Neuronal stem cell (in vitro differentiated cells): ENCODE results near the gene SLC35B1.

ENCODE experiments used
- DNase-seq: peaks from one replicate; pipeline ENCODE4 v3.0.0-alpha.2; 2013; ENCODE audit warnings: low spot score
- H2AFZ ChIP-seq: one replicate; pipeline ENCODE4 v1.6.1; 2013; ENCODE audit warnings: mild to moderate bottlenecking, low read length, inconsistent platforms
- H2AK5ac ChIP-seq: 2 replicates; pipeline ENCODE4 v1.6.1; 2013; ENCODE audit warnings: low read depth, mild to moderate bottlenecking, inconsistent platforms, low read length, moderate library complexity, mixed read lengths
- H2BK120ac ChIP-seq: 2 replicates; pipeline ENCODE4 v1.6.1; 2013; ENCODE audit warnings: low read depth, mild to moderate bottlenecking, inconsistent platforms, low read length, moderate library complexity, mixed read lengths
- H2BK12ac ChIP-seq: one replicate; pipeline ENCODE4 v1.6.1; 2013; ENCODE audit warnings: low read length, inconsistent platforms
- H2BK15ac ChIP-seq: 2 replicates; pipeline ENCODE4 v1.6.1; 2013; ENCODE audit warnings: mild to moderate bottlenecking, low read length, inconsistent platforms, mixed read lengths
- H2BK5ac ChIP-seq: one replicate; pipeline ENCODE4 v1.6.1; 2013; ENCODE audit warnings: inconsistent platforms, mild to moderate bottlenecking, low read length, moderate library complexity
- H3K14ac ChIP-seq: one replicate; pipeline ENCODE4 v1.6.1; 2013; ENCODE audit warnings: low read length, inconsistent platforms
- H3K18ac ChIP-seq: 2 replicates; pipeline ENCODE4 v1.6.1; 2013; ENCODE audit warnings: low read length, inconsistent platforms
- H3K23ac ChIP-seq: 2 replicates; pipeline ENCODE4 v1.6.1; 2013; ENCODE audit warnings: low read depth, mild to moderate bottlenecking, mixed read lengths, low read length, inconsistent platforms; ENCODE audit not compliant: poor library complexity
- H3K27ac ChIP-seq: replicated peaks from 3 replicates; pipeline ENCODE4 v1.5.1; 2013; ENCODE audit warnings: low read length, inconsistent platforms
- H3K27me3 ChIP-seq, 3 experiments: 2 replicates each; pipeline ENCODE4 v1.6.1; 2013; ENCODE audit warnings: low read length in 3 of 3, mild to moderate bottlenecking in 2 of 3, inconsistent platforms in 1 of 3, low read depth in 1 of 3, mixed read lengths in 1 of 3, moderate library complexity in 1 of 3; ENCODE audit not compliant: control insufficient read depth in 3 of 3, insufficient read depth in 3 of 3
- H3K36me3 ChIP-seq, 2 donors: replicated peaks in 1 of 2; 2 replicates each; pipeline ENCODE4 v1.6.1; 2013; ENCODE audit warnings: low read length in 2 of 2; ENCODE audit not compliant: control insufficient read depth in 2 of 2, insufficient read depth in 2 of 2
- H3K4ac ChIP-seq: 2 replicates; pipeline ENCODE4 v1.6.1; 2013; ENCODE audit warnings: inconsistent platforms, mild to moderate bottlenecking, low read length, moderate library complexity
- H3K4me1 ChIP-seq, 2 donors: 1 replicate in 1 of 2; 2 replicates in 1 of 2; pipeline ENCODE4 v1.6.1; 2013; ENCODE audit warnings: low read length in 2 of 2, low read depth in 1 of 2; ENCODE audit not compliant: control insufficient read depth in 2 of 2, insufficient read depth in 1 of 2
- H3K4me2 ChIP-seq: one replicate; pipeline ENCODE4 v1.6.1; 2013; ENCODE audit warnings: mild to moderate bottlenecking, low read length, inconsistent platforms; ENCODE audit not compliant: insufficient read depth, poor library complexity, severe bottlenecking
- H3K4me3 ChIP-seq, 2 donors: 2 replicates each; pipeline ENCODE4 v1.5.1; 2013; ENCODE audit warnings: low read length in 2 of 2, mild to moderate bottlenecking in 2 of 2, inconsistent platforms in 1 of 2, moderate library complexity in 1 of 2
- H3K79me1 ChIP-seq: one replicate; pipeline ENCODE4 v1.6.1; 2013; ENCODE audit warnings: low read depth, mild to moderate bottlenecking, inconsistent platforms, low read length, moderate library complexity
- H3K9ac ChIP-seq: one replicate; pipeline ENCODE4 v1.6.1; 2013; ENCODE audit warnings: mild to moderate bottlenecking, low read depth, low read length, inconsistent platforms; ENCODE audit not compliant: poor library complexity
- H3K9me3 ChIP-seq, 2 donors: replicated peaks in 1 of 2; 2 replicates each; pipeline versions ENCODE3 to v1.6.1; 2013; ENCODE audit warnings: low read length in 2 of 2, mild to moderate bottlenecking in 2 of 2, inconsistent platforms in 1 of 2, low read depth in 1 of 2, mixed read lengths in 1 of 2, moderate library complexity in 1 of 2; ENCODE audit not compliant: control insufficient read depth in 2 of 2, insufficient read depth in 1 of 2
- H4K8ac ChIP-seq: one replicate; pipeline ENCODE4 v1.6.1; 2013; ENCODE audit warnings: low read depth, mild to moderate bottlenecking, inconsistent platforms, low read length, moderate library complexity
- H4K91ac ChIP-seq: one replicate; pipeline ENCODE4 v1.6.1; 2013; ENCODE audit warnings: low read length, low read depth, mild to moderate bottlenecking, inconsistent platforms; ENCODE audit not compliant: poor library complexity
- WGBS, 2 donors: extraction: QIAGEN DNeasy Blood & Tissue Kit; methylation state at CpG; one replicate each; pipeline ENCODE4 v1.1.7; 2013; ENCODE audit warnings: missing lambda C conversion rate in 2 of 2, mixed read lengths in 1 of 2; ENCODE audit not compliant: insufficient read length in 2 of 2, insufficient replicate concordance in 1 of 2; ENCODE audit errors: extremely low coverage in 2 of 2; 5-methylcytosine and 5-hydroxymethylcytosine counted together

The SLC35B1 gene

GRCh38 chr17:49667854-49668253 is 39.9 kb downstream of the SLC35B1 start:
- Histone ChIP-seq H3K9me3 (no peaks in the 10 kb centered on the region), H2AK5ac (no peak overlapping the region), H3K79me1 (peaks cover 4% of the 10 kb centered on the region), H3K23ac (no peak overlapping the region), H3K4ac (no peak overlapping the region), H3K27me3 (no peaks in the 10 kb centered on the region), H2BK5ac (no peak overlapping the region), H3K36me3 (peaks cover 2 to 27% of the 10 kb centered on the region in 2 donors), H4K8ac (no peak overlapping the region), H3K18ac (no peak overlapping the region), H2BK12ac (no peak overlapping the region), H2AFZ (no peak overlapping the region), H3K4me3 (no peak overlapping the region), H2BK15ac (no peak overlapping the region), H3K9ac (no peak overlapping the region), H3K4me1 (no peaks in the 10 kb centered on the region), H3K27ac (no peak overlapping the region), H4K91ac (no peak overlapping the region), H3K14ac (no peak overlapping the region), H2BK120ac (no peak overlapping the region), H3K4me2 (no peak overlapping the region)
- no CpG with 5 or more reads among the region's 2 CpGs for WGBS, 2 donors
- no peak for DNase-seq

GRCh38 chr17:49664706-49665211 is 43.0 kb downstream of the SLC35B1 start:
- no peak overlapping the region for H3K9ac ChIP-seq
- no CpG with 5 or more reads among the region's 3 CpGs for WGBS, 2 donors
- H2BK15ac ChIP-seq: no peak overlapping the region
- no peak overlapping the region for H3K4me3 ChIP-seq
- no peak overlapping the region for H2BK5ac ChIP-seq
- no peak overlapping the region for H2BK120ac ChIP-seq
- no peak overlapping the region for H3K14ac ChIP-seq
- H3K79me1 ChIP-seq: peaks cover 4% of the 10 kb centered on the region
- H2AK5ac ChIP-seq: no peak overlapping the region
- H4K8ac ChIP-seq: no peak overlapping the region
- H3K23ac ChIP-seq: no peak overlapping the region
- H3K36me3 ChIP-seq: peaks cover 2 to 26% of the 10 kb centered on the region in 2 donors
- H3K9me3 ChIP-seq: no peaks in the 10 kb centered on the region
- H3K27ac ChIP-seq: no peak overlapping the region
- H4K91ac ChIP-seq: no peak overlapping the region
- H3K18ac ChIP-seq: no peak overlapping the region
- DNase-seq: no peak
- H3K27me3 ChIP-seq: no peaks in the 10 kb centered on the region
- no peaks in the 10 kb centered on the region for H3K4me1 ChIP-seq
- no peak overlapping the region for H2BK12ac ChIP-seq
- no peak overlapping the region for H3K4ac ChIP-seq
- no peak overlapping the region for H2AFZ ChIP-seq
- H3K4me2 ChIP-seq: no peak overlapping the region

DNA sequence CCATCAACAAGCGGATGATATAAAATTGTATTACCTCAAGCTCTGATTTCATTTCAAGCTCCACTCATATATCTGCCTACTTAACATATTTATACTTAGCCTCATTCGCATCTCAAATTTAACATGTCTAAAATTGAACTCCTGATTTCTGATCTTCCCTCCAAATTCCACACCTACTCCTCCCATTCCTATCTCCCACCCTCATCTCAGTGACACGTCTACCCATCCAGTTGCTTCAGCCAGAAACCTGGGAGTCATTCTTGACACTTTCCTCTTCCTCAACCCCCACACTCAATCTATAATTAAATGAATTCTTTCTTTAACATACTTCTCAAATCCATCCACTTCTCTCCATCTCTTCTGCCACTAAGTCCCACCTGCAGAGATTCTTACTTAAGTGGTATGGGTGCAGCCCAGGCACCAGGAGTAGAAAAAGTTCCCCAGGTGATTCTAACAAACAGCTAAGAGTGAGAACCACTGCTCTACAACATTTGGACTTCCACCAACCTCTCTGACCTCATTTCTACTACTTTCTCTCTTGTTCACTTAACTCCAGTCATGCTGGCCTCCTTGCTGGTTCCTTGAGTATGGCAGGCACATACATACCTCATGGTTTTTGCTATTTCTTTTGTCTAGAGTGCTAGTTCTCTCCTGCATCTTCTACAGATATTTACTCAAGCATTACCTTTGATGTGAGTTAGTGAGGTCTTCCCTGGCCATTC is 47.9 kb downstream of the SLC35B1 start:
- no peaks in the 10 kb centered on the region for H3K27me3 ChIP-seq
- H3K79me1 ChIP-seq: peaks cover 2% of the 10 kb centered on the region
- H3K27ac ChIP-seq: no peak overlapping the region
- H3K36me3 ChIP-seq: peaks cover 0 to 27% of the 10 kb centered on the region in 2 donors
- no peak overlapping the region for H3K4me2 ChIP-seq
- no peak overlapping the region for H2AFZ ChIP-seq
- H2BK120ac ChIP-seq: no peak overlapping the region
- no peak overlapping the region for H2AK5ac ChIP-seq
- H3K4ac ChIP-seq: no peak overlapping the region
- no peak overlapping the region for H3K18ac ChIP-seq
- no peak overlapping the region for H3K23ac ChIP-seq
- no peak overlapping the region for H4K8ac ChIP-seq
- H3K9me3 ChIP-seq: no peaks in the 10 kb centered on the region
- H3K9ac ChIP-seq: no peak overlapping the region
- WGBS, 2 donors: 100% methylated on average over 1 of the region's 3 CpGs; no CpG with 5 or more reads in 1 of the 2 donors
- no peak overlapping the region for H4K91ac ChIP-seq
- H3K4me1 ChIP-seq: no peaks in the 10 kb centered on the region
- no peak overlapping the region for H2BK12ac ChIP-seq
- H3K14ac ChIP-seq: no peak overlapping the region
- no peak overlapping the region for H2BK15ac ChIP-seq
- H3K4me3 ChIP-seq: no peak overlapping the region
- DNase-seq: no peak
- H2BK5ac ChIP-seq: no peak overlapping the region

GRCh38 chr17:49656247-49656646 is 51.5 kb downstream of the SLC35B1 start:
- no peak overlapping the region for H3K4ac ChIP-seq
- H2BK120ac ChIP-seq: no peak overlapping the region
- no peak overlapping the region for H3K4me2 ChIP-seq
- no peak overlapping the region for H4K8ac ChIP-seq
- H3K27ac ChIP-seq: no peak overlapping the region
- H3K23ac ChIP-seq: no peak overlapping the region
- H2AK5ac ChIP-seq: no peak overlapping the region
- H2AFZ ChIP-seq: no peak overlapping the region
- H2BK12ac ChIP-seq: no peak overlapping the region
- no peak overlapping the region for H2BK15ac ChIP-seq
- WGBS, 2 donors: no CpG with 5 or more reads among the region's 1 CpG
- H3K18ac ChIP-seq: no peak overlapping the region
- H3K36me3 ChIP-seq: peaks cover 0 to 9% of the 10 kb centered on the region in 2 donors
- H3K4me3 ChIP-seq: no peak overlapping the region
- H3K14ac ChIP-seq: no peak overlapping the region
- H2BK5ac ChIP-seq: no peak overlapping the region
- no peak overlapping the region for H4K91ac ChIP-seq
- H3K9ac ChIP-seq: no peak overlapping the region
- no peaks in the 10 kb centered on the region for H3K4me1 ChIP-seq
- no peaks in the 10 kb centered on the region for H3K79me1 ChIP-seq
- H3K9me3 ChIP-seq: no peaks in the 10 kb centered on the region
- H3K27me3 ChIP-seq: no peaks in the 10 kb centered on the region
- DNase-seq: no peak
